B cell (primary cell): Measurements from ENCODE around the gene PLEKHG3. TPM values are rescaled to one million over a fixed set of nuclear protein-coding genes. Genes with fewer than 3 reads are reported as not detected.

Source experiments
- ATAC-seq: fragments of 200-7000 bp; cut with Tn5 transposase; one replicate; pipeline ENCODE4 v1.10.0; 2021; ENCODE audit warnings: low read depth, mild to moderate bottlenecking, moderate number of reproducible peaks, moderate library complexity
- CTCF ChIA-PET: fragments of 350-600 bp; sonication (Branson Sonifier 250); formaldehyde crosslinking; loops from one replicate; lab custom pipeline; 2021; ENCODE audit warnings: antibody characterized with exemption, inconsistent platforms; lab: Charles Lee
- POLR2A ChIA-PET: fragments of 350-600 bp; sonication (Branson Sonifier 250); formaldehyde crosslinking; loops from one replicate; lab custom pipeline; 2021; ENCODE audit warnings: antibody characterized with exemption; lab: Charles Lee
- DNase-seq: peaks from one replicate; pipeline ENCODE4 v3.0.0; 2013
- H2AFZ ChIP-seq: 2 replicates; pipeline ENCODE4 v1.6.1; 2012; ENCODE audit warnings: mild to moderate bottlenecking, low read depth, low read length; ENCODE audit not compliant: insufficient read depth, poor library complexity, severe bottlenecking
- H3K27ac ChIP-seq, 2 donors: 1 replicate in 1 of 2; 2 replicates in 1 of 2; pipeline ENCODE4 v1.5.1; 2012 to 2013; ENCODE audit warnings: low read length in 2 of 2, mild to moderate bottlenecking in 2 of 2, moderate library complexity in 1 of 2
- H3K27me3 ChIP-seq, 4 experiments: fragments of 200-600 bp in 1 of 4; sonication (generic) in 1 of 4; replicated peaks in 1 of 4; 1 replicate in 2 of 4; 2 replicates in 2 of 4; pipeline versions ENCODE4 v1.6.1 to v1.7.0; 2013 to 2016; ENCODE audit warnings: low read length in 3 of 4, mild to moderate bottlenecking in 2 of 4, mixed read lengths in 1 of 4, moderate library complexity in 1 of 4; ENCODE audit not compliant: insufficient read depth in 4 of 4, control insufficient read depth in 3 of 4; ENCODE audit errors: control extremely low read depth in 1 of 4
- H3K36me3 ChIP-seq, 2 experiments: replicated peaks in 1 of 2; 1 replicate in 1 of 2; 2 replicates in 1 of 2; pipeline versions ENCODE4 v1.6.1 to v1.7.1; 2013; ENCODE audit warnings: low read length in 1 of 2; ENCODE audit not compliant: insufficient read depth in 2 of 2, control insufficient read depth in 1 of 2; ENCODE audit errors: control extremely low read depth in 1 of 2, extremely low read depth in 1 of 2
- H3K4me1 ChIP-seq, 2 donors: fragments of 200-600 bp in 1 of 2; sonication (generic) in 1 of 2; 1 replicate in 1 of 2; 2 replicates in 1 of 2; pipeline versions ENCODE4 v1.5.1 to v1.6.1; 2013 to 2017; ENCODE audit warnings: low read length in 2 of 2; ENCODE audit not compliant: control insufficient read depth in 2 of 2, insufficient read depth in 2 of 2
- H3K4me2 ChIP-seq: replicated peaks from 2 replicates; pipeline ENCODE3; 2012; ENCODE audit warnings: mild to moderate bottlenecking, low read depth, low read length; ENCODE audit not compliant: poor library complexity, severe bottlenecking
- H3K4me3 ChIP-seq, 5 experiments: fragments of 200-600 bp in 1 of 5; sonication (generic) in 1 of 5; 1 replicate in 3 of 5; 2 replicates in 2 of 5; pipeline versions ENCODE4 v1.5.1 to v1.7.0; 2011 to 2016; ENCODE audit warnings: low read length in 4 of 5, mild to moderate bottlenecking in 4 of 5, low read depth in 2 of 5, control low read depth in 1 of 5, moderate library complexity in 1 of 5; ENCODE audit not compliant: insufficient read depth in 1 of 5; ENCODE audit errors: control extremely low read depth in 1 of 5, extremely low read depth in 1 of 5
- H3K79me2 ChIP-seq: fragments of 200-600 bp; sonication (generic); one replicate; pipeline ENCODE4 v1.6.0; 2016; ENCODE audit warnings: low read length; ENCODE audit not compliant: control insufficient read depth, insufficient read depth
- H3K9ac ChIP-seq: fragments of 200-600 bp; sonication (generic); 2 replicates; pipeline ENCODE4 v1.6.1; 2017; ENCODE audit warnings: mild to moderate bottlenecking, low read length, moderate library complexity
- H3K9me3 ChIP-seq, 3 donors: one replicate each; pipeline versions ENCODE4 v1.6.1 to v1.7.1; 2013; ENCODE audit warnings: low read length in 2 of 3; ENCODE audit not compliant: control insufficient read depth in 2 of 3, insufficient read depth in 1 of 3; ENCODE audit errors: control extremely low read depth in 1 of 3
- H4K20me1 ChIP-seq: 2 replicates; pipeline ENCODE4 v1.6.0; 2012; ENCODE audit warnings: mild to moderate bottlenecking, low read length; ENCODE audit not compliant: insufficient read depth, control insufficient read depth, poor library complexity, severe bottlenecking
- H3K27ac Mint-ChIP-seq: one replicate; pipeline ENCODE4 v1.8.0; 2021; ENCODE audit warnings: mixed read lengths
- H3K27me3 Mint-ChIP-seq: one replicate; pipeline ENCODE4 v1.8.0; 2021; ENCODE audit warnings: mixed read lengths
- H3K4me1 Mint-ChIP-seq: one replicate; pipeline ENCODE4 v1.8.0; 2021; ENCODE audit warnings: mixed read lengths
- H3K4me3 Mint-ChIP-seq: one replicate; pipeline ENCODE4 v1.8.0; 2021; ENCODE audit warnings: mixed read lengths
- H3K9me3 Mint-ChIP-seq: one replicate; pipeline ENCODE4 v1.8.0; 2022; ENCODE audit warnings: mixed read lengths; ENCODE audit not compliant: insufficient read depth
- CTCF ChIP-seq: fragments of 200-600 bp; IDR thresholded peaks from one replicate; pipeline ENCODE4 v1.8.0; 2022; ENCODE audit warnings: antibody characterized with exemption, mild to moderate bottlenecking
- EZH2 ChIP-seq: IDR thresholded peaks from 2 replicates; pipeline ENCODE4 v1.6.1; 2012; ENCODE audit warnings: borderline replicate concordance, low read depth, mild to moderate bottlenecking, moderate library complexity, low read length; ENCODE audit not compliant: insufficient read depth, poor library complexity, severe bottlenecking
- WGBS: methylation state at CpG from one replicate; pipeline ENCODE4 v1.1.5; 2013; ENCODE audit warnings: missing lambda C conversion rate; ENCODE audit not compliant: insufficient coverage; 5-methylcytosine and 5-hydroxymethylcytosine counted together
- intact Hi-C: fragments of 100-400 bp; cut with micrococcal nuclease; formaldehyde crosslinking; loops from one replicate; pipeline ENCODE4 v1.10.0; 2022
- polyA plus RNA-seq: library from polyadenylated mRNA; depleted of rRNA; stranded (reverse); fragments of >200 nt; gene quantifications from 2 replicates; pipeline ENCODE4 v1.2.3, GENCODE V29; 2012
- total RNA-seq, 2 donors: library from RNA; stranded (reverse); fragments of 120-200 nt in 1 of 2; gene quantifications; 1 replicate in 1 of 2; 2 replicates in 1 of 2; pipeline versions ENCODE4 v1.2.3 to v1.2.4, GENCODE V29; 2013 to 2022

PLEKHG3 gene
- total and polyA plus RNA-seq, 2 donors (not counting 1 experiment from before 2014, with no cell fraction given), result 0.12 to 0.25 TPM

GRCh38 chr14:64777461-64777860 is 73.2 kb downstream of the PLEKHG3 start:
- WGBS, result 93% methylated on average over 3 of the region's 3 CpGs
- no peak for DNase-seq
- no peak for TF ChIP-seq CTCF
- TF ChIP-seq EZH2, result no peak
- no peaks in the 10 kb centered on the region for H3K79me2 ChIP-seq
- ChIA-PET CTCF (interaction anchor here (1.2 kb wide), 1 partner anchor 46 kb away, joined by 3 read pairs; no protein-coding TSS in a partner anchor), POLR2A (no interaction called here)
- intact Hi-C loops, result no loop called here
- ATAC-seq, result no peak
- H3K4me1 Mint-ChIP-seq, result no peaks in the 10 kb centered on the region
- H3K27me3 Mint-ChIP-seq, result no peaks in the 10 kb centered on the region
- no peak overlapping the region for H3K4me3 Mint-ChIP-seq
- no peaks in the 10 kb centered on the region for H3K9me3 Mint-ChIP-seq
- no peak overlapping the region for H3K27ac Mint-ChIP-seq
- H3K4me2 ChIP-seq, result no peak overlapping the region
- no peak overlapping the region for H3K4me3 ChIP-seq
- no peaks in the 10 kb centered on the region for H3K27me3 ChIP-seq
- no peaks in the 10 kb centered on the region for H3K9me3 ChIP-seq
- no peak overlapping the region for H3K27ac ChIP-seq
- no peaks in the 10 kb centered on the region for H3K36me3 ChIP-seq
- no peaks in the 10 kb centered on the region for H4K20me1 ChIP-seq
- no peak overlapping the region for H3K9ac ChIP-seq
- no peaks in the 10 kb centered on the region for H3K4me1 ChIP-seq
- no peak overlapping the region for H2AFZ ChIP-seq

GRCh38 chr14:64778104-64778754 is 74.0 kb downstream of the PLEKHG3 start:
- Mint-ChIP-seq H3K27ac (no peak overlapping the region), H3K4me3 (no peak overlapping the region), H3K4me1 (no peaks in the 10 kb centered on the region), H3K9me3 (no peaks in the 10 kb centered on the region), H3K27me3 (no peaks in the 10 kb centered on the region)
- H3K9ac ChIP-seq, result no peak overlapping the region
- H2AFZ ChIP-seq, result no peak overlapping the region
- no peaks in the 10 kb centered on the region for H3K9me3 ChIP-seq
- no peak for ATAC-seq
- no peak overlapping the region for H3K4me2 ChIP-seq
- TF ChIP-seq EZH2 (no peak), CTCF (no peak)
- CTCF ChIA-PET, result interaction anchor here (1.2 kb wide), 1 partner anchor 45 kb away, joined by 3 read pairs; no protein-coding TSS in a partner anchor
- no peaks in the 10 kb centered on the region for H3K36me3 ChIP-seq
- POLR2A ChIA-PET, result no interaction called here
- no peak overlapping the region for H3K4me3 ChIP-seq
- DNase-seq, result no peak
- 95% methylated on average over 5 of the region's 7 CpGs for WGBS
- intact Hi-C loops, result no loop called here
- H3K79me2 ChIP-seq, result no peaks in the 10 kb centered on the region
- no peaks in the 10 kb centered on the region for H4K20me1 ChIP-seq
- no peaks in the 10 kb centered on the region for H3K27me3 ChIP-seq
- no peak overlapping the region for H3K27ac ChIP-seq
- no peaks in the 10 kb centered on the region for H3K4me1 ChIP-seq
